ENCODE results near the gene NMT1. TPM values are rescaled to one million over a fixed set of nuclear protein-coding genes. Genes with fewer than 3 reads are reported as not detected.
A peak's percentile ranks its signal among the peaks of the same experiment; 100 is the strongest.

The NMT1 gene
- total and polyA plus RNA-seq, 2 of the 13 experiments (the other 11 are each of a cell fraction or from before 2014, with no cell fraction given): 75.7 to 142 TPM

- peak; percentile 95 for TF ChIP-seq ZNF607 (CRISPR knock-in tag; IDR thresholded peaks at IDR 0.05; ENCODE audit: borderline replicate concordance)
- 0 out of 2 replicates have a peak, but pooled peaks have one; percentile 33 for TF ChIP-seq ZNF576 (CRISPR knock-in tag; IDR thresholded peaks at IDR 0.05)
- TF ChIP-seq ZNF264 (CRISPR knock-in tag; IDR thresholded peaks at IDR 0.05): peak; percentile 67; the same call in 1 of the 2 replicates
- TF ChIP-seq AHR (CRISPR knock-in tag; IDR thresholded peaks at IDR 0.05): peak; percentile 93
- peak; percentile 81; the same call in 1 of the 2 replicates for TF ChIP-seq KDM3A (CRISPR knock-in tag; IDR thresholded peaks at IDR 0.05; ENCODE audit: low read depth)
- TF ChIP-seq RARG (CRISPR knock-in tag; IDR thresholded peaks at IDR 0.05; ENCODE audit: low read depth): peak; percentile 89; the same call in 1 of the 2 replicates
- TF ChIP-seq RBAK (CRISPR knock-in tag; IDR thresholded peaks at IDR 0.05): peak; percentile 72; the same call in 1 of the 2 replicates
- peak; percentile 71 for TF ChIP-seq NKX3-1 (CRISPR knock-in tag; IDR thresholded peaks at IDR 0.05)
- TF ChIP-seq UBTF (CRISPR knock-in tag; IDR thresholded peaks at IDR 0.05): peak; percentile 86
- peak; percentile 94 for TF ChIP-seq PHF21A (CRISPR knock-in tag; IDR thresholded peaks at IDR 0.05)
- no peak for TF ChIP-seq TIGD3 (CRISPR knock-in tag; IDR thresholded peaks at IDR 0.05; ENCODE audit: borderline replicate concordance)
- TF ChIP-seq ZNF615 (CRISPR knock-in tag; IDR thresholded peaks at IDR 0.05; ENCODE audit: borderline replicate concordance): 0 out of 2 replicates have a peak, but pooled peaks have one; percentile 96
- no peak for TF ChIP-seq ZSCAN22 (CRISPR knock-in tag; IDR thresholded peaks at IDR 0.05)
- no peak for TF ChIP-seq NR3C1 (CRISPR knock-in tag; IDR thresholded peaks at IDR 0.05)
- TF ChIP-seq ZNF121 (CRISPR knock-in tag; IDR thresholded peaks at IDR 0.05): no peak; the same call in none of the 2 replicates
- no peak for TF ChIP-seq RORA (CRISPR knock-in tag; IDR thresholded peaks at IDR 0.05)
- TF ChIP-seq SOX5 (CRISPR knock-in tag; IDR thresholded peaks at IDR 0.05; ENCODE audit: borderline replicate concordance): 0 out of 2 replicates have a peak, but pooled peaks have one; percentile 0
- no peak for TF ChIP-seq MTA3 (CRISPR knock-in tag; IDR thresholded peaks at IDR 0.05)
- no peak for TF ChIP-seq HNRNPH1 (optimal IDR thresholded peaks at IDR 0.05; ENCODE audit: low read depth, low read length)
- TF ChIP-seq FIP1L1 (IDR thresholded peaks at IDR 0.05; ENCODE audit: borderline replicate concordance, insufficient read depth, low read depth, low read length): no peak
Measured at GRCh38 chr17:45060797-45061605, at the start of gene NMT1 (continued).

All from HepG2 (cell line).